ENCODE data around the gene TLE4.

DNA sequence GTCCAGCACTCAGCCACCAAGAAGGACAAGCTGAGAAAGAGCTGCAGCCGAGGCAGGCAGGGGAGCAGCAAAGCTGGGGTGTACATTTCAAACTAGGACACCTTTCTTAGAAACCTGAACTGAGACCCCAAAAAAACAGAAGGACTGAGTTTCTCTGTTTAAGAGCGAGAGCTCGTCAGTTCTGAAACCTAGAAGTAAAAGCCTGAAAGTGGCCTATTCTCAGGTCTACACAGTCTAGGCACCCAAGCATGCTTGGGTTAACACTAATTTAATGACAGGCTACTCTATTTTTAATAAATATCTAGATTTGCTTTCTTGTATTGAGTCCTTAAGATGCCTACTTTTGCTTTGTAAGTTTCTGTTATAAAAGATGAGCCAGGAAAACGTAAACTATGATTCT lies 49.0 kb upstream of the TLE4 start:
- TF ChIP-seq, protein P1, sequence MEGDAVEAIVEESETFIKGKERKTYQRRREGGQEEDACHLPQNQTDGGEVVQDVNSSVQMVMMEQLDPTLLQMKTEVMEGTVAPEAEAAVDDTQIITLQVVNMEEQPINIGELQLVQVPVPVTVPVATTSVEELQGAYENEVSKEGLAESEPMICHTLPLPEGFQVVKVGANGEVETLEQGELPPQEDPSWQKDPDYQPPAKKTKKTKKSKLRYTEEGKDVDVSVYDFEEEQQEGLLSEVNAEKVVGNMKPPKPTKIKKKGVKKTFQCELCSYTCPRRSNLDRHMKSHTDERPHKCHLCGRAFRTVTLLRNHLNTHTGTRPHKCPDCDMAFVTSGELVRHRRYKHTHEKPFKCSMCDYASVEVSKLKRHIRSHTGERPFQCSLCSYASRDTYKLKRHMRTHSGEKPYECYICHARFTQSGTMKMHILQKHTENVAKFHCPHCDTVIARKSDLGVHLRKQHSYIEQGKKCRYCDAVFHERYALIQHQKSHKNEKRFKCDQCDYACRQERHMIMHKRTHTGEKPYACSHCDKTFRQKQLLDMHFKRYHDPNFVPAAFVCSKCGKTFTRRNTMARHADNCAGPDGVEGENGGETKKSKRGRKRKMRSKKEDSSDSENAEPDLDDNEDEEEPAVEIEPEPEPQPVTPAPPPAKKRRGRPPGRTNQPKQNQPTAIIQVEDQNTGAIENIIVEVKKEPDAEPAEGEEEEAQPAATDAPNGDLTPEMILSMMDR (IDR thresholded peaks at IDR 0.05), result no peak
- no peak for TF ChIP-seq POLR2A (IDR thresholded peaks at IDR 0.05)
